PFSK-1 (cell line): ENCODE results near the gene UCP2.

Source experiments
- FOXP2 ChIP-seq: optimal IDR thresholded peaks from 2 replicates; pipeline ENCODE3; 2011; ENCODE audit warnings: borderline replicate concordance, control low read depth, inconsistent platforms; ENCODE audit not compliant: insufficient read depth; ENCODE audit errors: extremely low read length, extremely low read depth
- POLR2AphosphoS5 ChIP-seq: IDR thresholded peaks from 2 replicates; pipeline ENCODE4 v1.6.1; 2012; ENCODE audit warnings: low read depth, mild to moderate bottlenecking, control low read depth, low read length, moderate library complexity
- REST ChIP-seq, 2 experiments: IDR thresholded peaks; 2 replicates each; pipeline versions ENCODE4 v1.6.1 to v1.8.0; 2011 to 2012; ENCODE audit warnings: low read depth in 2 of 2, low read length in 2 of 2, control low read depth in 1 of 2, inconsistent platforms in 1 of 2, mild to moderate bottlenecking in 1 of 2, moderate library complexity in 1 of 2; ENCODE audit not compliant: insufficient read depth in 1 of 2
- SIN3A ChIP-seq: IDR thresholded peaks from 2 replicates; pipeline ENCODE4 v1.6.1; 2012; ENCODE audit warnings: mild to moderate bottlenecking, low read length, moderate library complexity, borderline replicate concordance; ENCODE audit not compliant: insufficient read depth
- TAF1 ChIP-seq: IDR thresholded peaks from 2 replicates; pipeline ENCODE4 v1.6.1; 2012; ENCODE audit warnings: low read length, control low read depth, borderline replicate concordance; ENCODE audit not compliant: insufficient read depth

Gene UCP2

GRCh38 chr11:73998846-73999575, 16.4 kb upstream of the UCP2 start:
- TF ChIP-seq POLR2AphosphoS5: no peak
- no peak for TF ChIP-seq TAF1
- no peak for TF ChIP-seq SIN3A
- TF ChIP-seq REST (IDR thresholded peaks at IDR 0.05; ENCODE audit: insufficient read depth in 1 of 2, low read depth in 2 of 2, low read length in 2 of 2): no peak
- TF ChIP-seq FOXP2: no peak

- TF ChIP-seq SIN3A (no peak), FOXP2 (no peak), TAF1 (no peak), POLR2AphosphoS5 (no peak), REST (IDR thresholded peaks at IDR 0.05; ENCODE audit: insufficient read depth in 1 of 2, low read depth in 2 of 2, low read length in 2 of 2) (no peak)
Measured at GRCh38 chr11:73997120-73997770, 14.6 kb upstream of the UCP2 start.

GRCh38 chr11:73996161-73996747, 13.6 kb upstream of the UCP2 start:
- TF ChIP-seq POLR2AphosphoS5: no peak
- no peak for TF ChIP-seq TAF1
- TF ChIP-seq FOXP2: no peak
- TF ChIP-seq SIN3A: no peak
- no peak for TF ChIP-seq REST (IDR thresholded peaks at IDR 0.05; ENCODE audit: insufficient read depth in 1 of 2, low read depth in 2 of 2, low read length in 2 of 2)

GRCh38 chr11:73995731-73996130, 13.1 kb upstream of the UCP2 start:
- TF ChIP-seq POLR2AphosphoS5 (no peak), FOXP2 (no peak), TAF1 (no peak), SIN3A (no peak), REST (IDR thresholded peaks at IDR 0.05; ENCODE audit: insufficient read depth in 1 of 2, low read depth in 2 of 2, low read length in 2 of 2) (no peak)
